Stimulated activated CD4-positive, alpha-beta T cell treated with anti-CD3 and anti-CD28 coated beads, TNF-alpha, amount 100 ng/mL, for 48 hours (primary cell): ENCODE results near the gene ASPSCR1.

Source experiments
- DNase-seq, 3 donors: peaks; one replicate each; pipeline ENCODE4 v3.0.0-alpha.2; 2020; ENCODE audit warnings: low read depth in 3 of 3

Gene ASPSCR1

DNA sequence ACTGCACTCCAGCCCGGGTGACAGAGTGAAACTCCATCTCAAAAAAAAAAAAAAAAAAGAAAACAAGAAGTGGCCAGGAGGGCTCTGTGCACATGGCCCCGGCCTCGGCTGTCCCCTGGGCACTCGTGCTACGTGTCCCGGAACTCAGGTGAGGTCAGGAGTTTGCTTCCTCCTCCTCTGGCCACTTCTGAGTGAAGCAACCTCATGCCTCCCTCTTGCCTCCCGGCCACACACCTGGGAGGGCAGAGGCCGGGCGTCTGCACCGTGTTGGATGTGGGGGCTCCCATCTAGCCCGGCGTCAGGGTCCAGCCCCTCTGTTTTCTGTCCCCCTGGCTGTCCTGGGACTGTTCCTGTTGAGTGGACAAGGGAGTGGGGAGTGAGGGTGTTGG is 22.2 kb downstream of the ASPSCR1 start:
- no peak for DNase-seq

DNA sequence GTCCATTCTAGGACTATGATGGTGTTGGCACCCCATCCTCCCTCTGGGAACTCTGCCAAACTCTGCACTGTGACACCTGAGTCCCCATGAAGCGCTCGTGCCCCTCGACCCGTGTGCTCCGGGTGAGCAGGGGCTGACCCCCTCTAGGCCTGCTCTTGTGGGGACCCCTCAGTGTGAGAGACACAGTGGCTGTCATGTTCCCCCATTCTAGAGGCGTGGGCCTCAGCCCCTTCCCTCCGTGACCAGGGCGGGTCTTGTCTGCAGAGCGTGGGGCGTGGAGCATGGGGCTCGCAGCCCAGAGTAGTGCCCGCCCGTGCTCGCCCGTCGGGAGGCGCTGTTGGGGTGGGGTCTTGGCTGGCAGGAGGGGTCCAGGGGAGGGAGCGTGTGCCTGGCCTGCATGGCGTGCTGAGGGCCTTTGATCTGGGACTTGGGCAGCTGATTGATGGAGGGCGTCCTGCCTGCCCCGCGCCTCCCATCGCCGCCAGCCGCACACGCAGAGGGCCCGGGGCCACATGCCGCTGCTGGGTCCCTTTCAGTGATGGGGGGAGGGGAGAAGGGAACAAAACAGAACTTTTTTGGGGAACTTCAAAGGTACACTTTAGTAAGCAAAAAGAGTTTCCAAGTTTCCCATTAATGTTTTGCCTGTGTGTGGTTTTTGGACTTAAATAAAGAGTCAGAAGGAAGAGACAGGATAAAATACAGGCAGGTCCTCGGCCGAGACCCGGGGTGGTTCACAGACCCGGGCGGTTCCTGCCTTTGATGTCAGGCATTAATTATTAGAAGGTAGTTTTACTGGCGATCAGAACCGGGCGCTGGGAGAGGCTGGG is 22.8 kb downstream of the ASPSCR1 start:
- DNase-seq = no peak

DNA sequence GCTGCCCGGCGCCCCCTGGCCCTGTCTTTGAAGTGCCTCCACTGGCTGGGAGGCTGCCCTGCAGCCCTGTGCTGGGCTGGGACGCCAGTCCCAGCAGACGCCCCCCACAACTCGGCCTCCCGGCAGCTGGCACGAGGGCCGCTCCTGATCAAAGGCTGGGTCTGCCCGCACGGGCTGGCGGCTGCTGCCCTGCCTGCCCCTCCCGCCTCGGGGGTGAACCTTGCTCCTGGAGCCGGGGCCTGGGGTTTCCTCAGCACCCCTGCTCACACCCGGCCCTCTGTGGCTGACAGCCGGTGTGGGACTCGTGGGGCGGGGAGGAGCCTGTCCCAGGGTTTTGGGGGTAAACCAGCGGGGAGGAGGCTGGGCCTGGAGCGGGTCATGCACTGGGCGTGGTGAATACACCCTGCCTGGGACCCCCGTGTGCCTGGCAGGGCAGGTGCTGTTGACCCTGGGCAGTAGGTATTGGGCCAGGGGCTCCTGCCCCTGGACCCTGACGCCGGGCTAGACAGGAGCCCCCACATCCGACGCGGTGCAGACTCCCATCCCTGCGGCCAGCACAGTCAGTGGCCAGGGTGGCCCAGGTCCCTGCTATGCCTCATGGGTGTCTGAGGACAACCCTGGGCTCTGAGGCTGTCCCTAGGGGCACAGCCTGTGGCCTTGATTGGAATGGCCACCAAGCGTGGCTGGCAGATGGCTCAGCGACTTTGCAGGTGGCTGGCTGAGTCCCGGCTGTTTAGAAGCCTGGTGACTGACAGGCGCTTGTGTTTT is 23.6 kb downstream of the ASPSCR1 start:
- no peak for DNase-seq

DNA sequence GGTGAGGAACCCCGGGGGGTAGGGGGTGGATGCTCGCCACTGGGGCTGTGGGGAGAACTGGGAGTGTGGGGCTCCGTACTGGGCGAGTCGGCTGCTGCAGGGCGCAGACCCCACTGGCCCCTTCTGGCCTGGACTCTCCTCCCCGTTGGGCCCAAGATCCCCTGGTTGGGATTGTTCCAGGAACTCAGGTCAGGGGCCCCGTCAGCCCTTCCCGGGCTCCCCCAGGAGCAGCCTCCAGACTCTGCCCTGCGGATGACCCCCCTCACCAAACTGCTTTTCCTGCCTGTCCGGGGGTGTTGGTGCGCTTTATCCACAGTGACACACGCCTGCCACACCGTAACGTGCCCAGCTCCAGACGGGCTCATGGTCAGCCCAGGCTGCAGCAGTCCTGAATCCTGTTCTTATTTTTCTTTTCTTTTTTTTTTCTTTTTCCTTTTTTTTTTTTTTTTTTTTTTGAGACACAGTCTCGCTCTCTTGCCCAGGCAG is 24.2 kb downstream of the ASPSCR1 start:
- DNase-seq = no peak

DNA sequence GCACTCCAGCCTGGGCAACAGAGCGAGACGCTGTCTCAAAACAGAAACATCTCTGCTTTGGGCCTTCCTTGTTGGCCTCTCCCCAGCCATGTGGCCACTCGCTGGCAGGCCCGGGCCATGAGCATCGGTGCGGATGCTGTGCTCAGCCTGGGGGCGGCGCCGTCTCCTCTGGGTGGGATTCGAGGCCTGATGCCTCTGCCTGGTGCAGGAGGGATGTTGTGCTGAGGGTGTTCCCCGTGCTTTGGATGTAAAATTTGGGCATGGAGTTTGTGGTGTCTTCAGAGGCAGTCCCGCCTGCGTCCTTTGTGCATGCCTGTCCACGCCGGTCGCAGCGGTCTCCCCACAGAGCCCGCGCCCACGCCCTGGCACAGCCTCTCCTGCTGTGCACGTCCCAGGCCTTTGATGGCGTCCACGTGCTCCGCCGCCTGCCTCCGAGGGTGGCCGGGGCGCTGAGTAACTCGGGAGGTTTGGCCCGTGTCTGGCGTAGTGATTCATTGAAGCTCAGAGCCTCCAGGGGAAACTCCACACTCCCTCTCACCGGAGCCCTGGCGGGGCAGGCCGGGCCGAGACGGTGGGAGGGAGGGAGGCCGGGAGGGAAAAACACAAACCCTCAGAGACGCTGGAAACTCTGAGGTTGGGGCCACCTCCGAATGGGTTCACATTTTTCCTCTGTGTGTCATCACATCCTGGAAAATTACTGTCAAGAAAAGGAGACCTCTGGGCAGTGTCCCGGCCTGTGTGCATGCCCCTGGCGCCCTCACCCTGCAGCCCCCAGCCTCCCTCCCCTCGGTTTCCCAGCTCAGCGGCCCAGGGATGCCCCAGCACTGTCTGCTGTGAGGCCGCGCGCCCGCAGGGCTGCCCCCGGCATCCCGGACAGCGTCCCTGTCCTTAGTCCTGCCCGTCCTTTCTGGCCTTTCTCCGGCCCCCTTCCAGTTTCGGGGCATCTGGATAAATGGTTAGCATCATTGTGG is 26.3 kb downstream of the ASPSCR1 start:
- DNase-seq = peak in 2 of 3 donors; percentile 15 to 24

DNA sequence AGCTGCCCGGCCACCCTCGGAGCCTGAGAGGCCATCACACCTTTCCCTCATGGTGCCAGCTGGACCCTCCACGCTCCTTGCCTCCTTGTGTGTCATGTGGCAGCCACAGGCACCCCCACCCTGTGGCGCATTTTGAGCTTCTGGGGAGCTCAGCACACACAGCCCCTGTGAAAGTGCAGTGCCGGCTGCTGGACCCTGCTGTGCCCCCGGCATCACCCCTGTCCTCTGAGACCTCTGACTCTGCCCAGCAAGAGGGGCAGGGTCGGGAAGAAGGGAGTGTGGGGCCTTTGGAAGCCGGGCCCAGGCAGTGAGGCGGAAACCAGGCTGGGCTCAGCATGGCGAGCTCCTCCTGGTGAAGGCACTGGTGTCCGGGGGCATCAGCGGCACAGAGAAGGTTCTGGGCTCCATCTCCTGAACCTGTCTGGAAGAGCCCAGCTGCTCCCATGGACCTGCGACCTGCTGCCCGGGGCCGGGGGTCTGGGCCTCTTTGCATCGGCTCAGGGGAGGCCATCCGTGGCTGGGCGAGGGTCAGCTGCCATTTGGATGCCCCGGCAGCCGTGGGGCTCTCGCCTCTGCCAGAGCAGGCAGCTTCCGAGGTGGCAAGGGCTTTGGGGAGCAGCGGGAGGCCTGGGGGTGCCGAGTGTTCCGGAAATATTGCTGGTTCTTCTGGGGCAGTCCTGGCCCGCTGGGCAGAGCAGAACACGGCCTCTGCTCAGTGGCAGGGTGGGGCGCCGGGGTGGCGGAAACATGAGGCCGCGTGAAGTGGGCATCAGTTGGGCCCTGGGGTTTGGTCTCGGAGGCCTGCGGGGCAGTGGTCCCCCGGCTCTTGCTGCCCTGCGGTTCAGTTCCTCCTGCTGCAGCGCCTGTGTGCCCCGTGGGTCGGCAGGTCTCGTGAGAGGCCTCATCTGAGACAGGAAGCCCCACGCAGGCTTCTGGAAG is 27.4 kb downstream of the ASPSCR1 start:
- no peak for DNase-seq

DNA sequence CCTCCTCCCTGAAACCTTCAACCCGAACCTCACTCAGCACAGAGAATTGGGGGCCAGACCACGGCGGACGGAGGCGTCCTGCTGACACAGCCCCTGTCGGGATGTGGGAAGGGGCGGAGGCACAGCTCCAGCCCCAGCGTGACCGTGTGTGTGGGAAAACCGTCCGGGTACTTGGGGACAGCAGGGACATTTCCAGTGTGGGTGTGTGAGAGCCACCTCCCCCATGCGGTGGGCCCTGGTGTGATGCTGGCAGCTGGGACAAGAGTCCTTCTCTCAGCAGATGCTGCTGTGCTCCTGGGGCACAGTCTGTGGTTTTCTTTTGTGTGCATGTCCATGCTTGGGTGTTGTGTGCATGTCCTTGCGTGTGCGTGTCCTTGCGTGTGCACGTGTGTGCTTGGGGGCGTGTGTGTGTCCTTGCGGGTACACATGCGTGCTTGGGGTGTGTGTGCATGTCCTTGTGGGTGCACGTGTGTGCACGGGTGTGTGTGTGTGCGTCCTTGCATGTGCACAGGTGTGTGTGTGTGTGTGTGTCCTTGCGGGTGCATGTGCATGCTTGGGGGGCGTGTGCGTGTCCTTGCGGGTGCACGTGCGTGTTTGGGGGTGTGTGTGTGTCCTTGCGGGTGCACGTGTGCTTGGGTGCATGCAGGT is 28.4 kb downstream of the ASPSCR1 start:
- DNase-seq = no peak

DNA sequence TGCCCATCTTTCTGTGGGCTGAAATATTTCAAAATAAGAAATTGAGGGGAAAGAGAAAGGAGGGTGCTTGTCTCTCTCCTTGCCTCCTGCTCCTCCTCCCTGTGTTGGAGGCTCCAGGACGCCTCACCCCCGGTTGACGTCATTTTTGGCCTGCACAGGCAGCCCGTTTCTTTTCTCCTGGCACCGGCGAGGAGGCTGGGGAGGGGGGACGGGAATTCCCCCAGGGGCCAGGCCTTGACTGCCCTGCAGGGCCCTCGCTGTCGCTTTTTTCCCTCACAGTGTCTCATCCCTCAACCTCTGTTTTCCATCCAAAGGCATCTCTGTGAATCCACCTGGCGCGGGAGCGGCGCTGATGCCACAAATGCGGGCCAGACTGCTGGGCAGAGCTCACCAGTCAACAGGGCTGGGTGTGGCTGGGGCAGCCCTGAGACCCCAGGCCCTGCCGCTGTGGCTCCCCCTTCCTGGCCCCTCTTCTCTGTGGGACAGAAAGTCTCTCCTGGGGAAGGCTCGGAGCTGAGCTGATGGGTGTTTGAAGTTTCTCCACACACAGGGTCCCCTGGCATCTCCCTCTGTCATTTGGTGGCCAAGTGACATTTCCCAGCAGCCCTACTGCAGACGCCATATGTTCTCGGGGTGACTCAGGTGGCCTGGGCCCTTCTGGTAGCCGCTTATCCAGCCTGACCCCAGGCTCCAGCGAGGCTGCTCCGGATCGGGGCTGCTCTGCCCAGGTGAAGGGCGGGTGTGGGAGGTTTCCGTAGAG is 29.2 kb downstream of the ASPSCR1 start:
- no peak for DNase-seq

DNA sequence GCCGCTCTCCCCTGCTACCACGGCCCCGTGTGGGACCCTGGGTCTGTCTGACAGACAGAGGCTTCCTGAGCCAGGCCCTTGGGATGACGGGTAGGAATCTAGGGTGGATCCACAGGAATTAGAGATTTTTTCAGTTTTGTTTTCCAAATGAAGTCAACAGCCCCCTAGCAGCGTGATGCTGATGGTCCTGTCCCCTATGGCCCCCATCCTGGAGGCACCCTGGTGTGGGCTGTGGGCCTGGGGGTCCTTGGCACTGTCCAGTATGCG is 29.7 kb downstream of the ASPSCR1 start:
- DNase-seq = no peak

DNA sequence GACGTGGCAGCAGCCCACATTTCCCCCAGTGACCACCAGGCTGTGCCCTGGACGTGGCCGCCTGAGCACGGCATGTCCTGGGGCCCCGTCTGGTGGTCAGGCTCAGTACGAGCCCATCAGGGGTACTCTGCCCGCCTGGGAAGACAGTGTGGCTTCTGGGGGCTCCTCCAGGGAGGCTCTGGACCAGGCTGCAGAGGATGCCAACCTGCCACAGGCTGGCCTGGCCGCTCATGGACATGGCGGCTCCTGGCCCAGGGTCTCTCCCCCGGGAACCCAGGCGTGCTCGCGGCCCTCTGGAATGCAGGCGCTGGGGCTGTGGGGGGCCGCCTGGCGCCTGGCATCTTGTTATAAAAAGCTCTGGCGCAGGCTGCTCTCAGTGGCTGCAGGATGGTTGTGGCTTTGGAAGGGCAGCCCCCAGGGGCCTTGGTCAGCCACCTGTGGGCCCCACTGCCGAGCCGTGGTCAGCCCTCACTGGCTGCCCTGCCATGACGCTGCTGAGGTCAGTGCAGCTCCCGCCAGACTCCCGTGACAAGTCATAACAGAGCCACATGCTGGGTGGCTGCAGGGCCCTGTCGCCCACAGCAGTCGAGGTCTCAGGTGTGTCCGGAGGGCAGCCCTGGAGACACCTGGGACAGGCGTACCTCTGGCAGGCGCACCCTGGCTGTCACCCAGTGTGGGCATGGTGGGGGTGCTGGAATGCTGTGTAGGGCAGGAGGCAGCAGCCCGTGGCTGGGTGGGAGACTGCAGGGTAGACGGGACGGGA is 30.2 kb downstream of the ASPSCR1 start:
- no peak for DNase-seq

DNA sequence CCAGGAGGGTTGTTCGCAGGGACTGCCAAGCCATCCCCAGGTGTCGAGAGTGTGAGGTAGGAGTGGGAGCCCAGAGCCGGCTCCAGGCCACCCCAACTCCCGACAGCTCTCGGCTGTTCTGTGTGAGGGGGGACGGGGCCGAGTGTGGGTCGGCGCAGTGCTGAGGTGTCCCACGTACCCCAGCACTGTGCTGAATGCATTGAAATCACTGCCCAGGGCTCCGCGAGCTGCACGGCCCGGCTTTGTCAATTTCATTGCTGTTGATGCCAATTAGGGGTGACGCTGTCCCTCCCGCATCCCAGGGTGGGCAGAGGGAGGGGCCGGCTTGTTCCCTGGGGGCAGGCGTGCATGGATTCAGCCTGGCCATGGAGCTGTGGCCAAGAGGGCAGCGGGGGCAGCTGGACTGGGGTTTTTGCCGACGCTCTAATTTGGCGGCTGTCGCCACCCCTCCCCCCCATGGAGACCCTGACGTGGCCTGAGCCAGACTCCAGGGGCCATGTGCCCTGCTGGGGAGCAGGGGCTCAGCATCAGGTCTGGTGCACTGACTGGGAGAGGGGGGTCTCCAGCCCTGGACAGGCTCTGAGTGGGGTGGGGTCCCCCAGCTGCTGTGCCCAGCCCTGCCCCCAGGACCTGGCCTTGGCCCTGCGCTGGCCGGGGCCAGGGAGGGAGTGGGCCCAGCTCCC is 31.0 kb downstream of the ASPSCR1 start:
- DNase-seq = no peak

DNA sequence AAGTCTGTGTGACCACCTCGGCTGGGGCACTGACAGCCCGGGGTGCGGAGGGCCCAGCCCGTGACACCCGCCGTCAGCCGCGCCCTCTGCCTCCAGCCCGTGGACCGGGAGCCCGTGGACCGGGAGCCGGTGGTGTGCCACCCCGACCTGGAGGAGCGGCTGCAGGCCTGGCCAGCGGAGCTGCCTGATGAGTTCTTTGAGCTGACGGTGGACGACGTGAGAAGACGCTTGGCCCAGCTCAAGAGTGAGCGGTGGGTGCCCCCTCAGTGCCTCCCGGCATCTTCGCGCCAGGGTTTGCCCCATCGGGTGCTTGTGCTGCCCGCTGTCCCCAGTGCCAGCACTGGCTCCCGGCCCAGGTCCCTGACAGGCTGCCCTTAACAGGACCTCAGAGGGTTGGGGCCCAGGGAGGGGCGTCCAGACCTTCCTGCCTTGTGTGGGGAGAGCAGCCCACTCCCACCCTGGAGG is 31.5 kb downstream of the ASPSCR1 start:
- DNase-seq = no peak

DNA sequence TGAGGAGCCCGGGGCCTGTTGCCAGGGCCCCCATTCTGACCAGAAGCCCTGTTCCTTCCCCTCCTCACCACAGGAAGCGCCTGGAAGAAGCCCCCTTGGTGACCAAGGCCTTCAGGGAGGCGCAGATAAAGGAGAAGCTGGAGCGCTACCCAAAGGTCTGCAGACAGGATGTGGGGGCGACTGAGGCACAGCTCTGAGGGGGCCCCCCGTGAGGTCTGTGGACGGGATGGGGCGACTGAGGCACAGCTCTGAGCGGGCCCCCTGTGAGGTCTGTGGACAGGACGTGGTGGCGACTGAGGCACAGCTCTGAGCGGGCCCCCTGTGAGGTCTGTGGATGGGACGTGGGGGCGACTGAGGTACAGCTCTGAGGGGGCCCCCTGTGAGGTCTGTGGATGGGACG is 32.0 kb downstream of the ASPSCR1 start:
- DNase-seq = no peak

DNA sequence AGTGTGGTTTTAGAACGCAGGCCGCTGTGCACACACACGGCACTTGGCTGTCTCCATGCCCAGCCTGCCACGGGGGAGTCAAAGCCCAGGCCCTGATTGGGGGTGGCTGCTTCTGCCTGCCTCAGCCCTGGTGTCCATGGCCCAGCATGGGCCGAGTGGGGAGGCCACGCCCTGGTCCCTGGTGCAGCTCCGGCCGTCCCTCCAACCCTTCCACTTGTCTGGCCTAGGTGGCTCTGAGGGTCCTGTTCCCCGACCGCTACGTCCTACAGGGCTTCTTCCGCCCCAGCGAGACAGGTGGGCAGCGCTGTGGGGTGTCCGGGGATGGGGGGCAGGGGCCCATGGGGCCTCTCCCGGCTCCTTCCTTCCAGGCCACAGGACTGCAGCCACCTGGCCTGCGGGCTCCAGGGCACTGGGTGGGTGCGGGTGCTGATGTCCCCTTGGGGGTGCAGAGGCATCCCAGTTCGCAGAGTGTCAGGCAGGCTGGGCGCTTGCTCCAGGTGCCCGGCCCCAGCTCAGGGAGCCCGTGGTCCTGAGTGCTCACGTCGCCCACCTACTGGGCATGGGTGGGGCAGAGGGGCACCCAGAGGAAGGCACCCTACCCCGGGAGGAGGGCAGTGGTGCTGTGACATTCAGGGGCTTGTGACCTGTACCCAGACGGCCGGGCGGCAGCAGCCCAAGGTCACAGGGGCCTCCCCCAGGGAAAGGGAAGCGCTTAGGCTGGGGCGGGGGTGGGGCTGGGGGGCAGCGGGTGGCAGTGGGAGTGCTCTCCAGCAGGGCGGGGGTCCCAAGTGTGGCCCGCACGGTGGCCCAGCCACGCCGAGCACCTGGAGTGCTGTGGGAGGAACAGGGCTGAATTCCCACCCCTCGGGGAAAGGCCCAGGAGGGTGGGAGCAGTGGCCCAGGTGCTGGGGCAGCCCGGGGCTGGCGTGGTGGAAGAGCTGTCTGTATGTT is 33.4 kb downstream of the ASPSCR1 start:
- no peak for DNase-seq

DNA sequence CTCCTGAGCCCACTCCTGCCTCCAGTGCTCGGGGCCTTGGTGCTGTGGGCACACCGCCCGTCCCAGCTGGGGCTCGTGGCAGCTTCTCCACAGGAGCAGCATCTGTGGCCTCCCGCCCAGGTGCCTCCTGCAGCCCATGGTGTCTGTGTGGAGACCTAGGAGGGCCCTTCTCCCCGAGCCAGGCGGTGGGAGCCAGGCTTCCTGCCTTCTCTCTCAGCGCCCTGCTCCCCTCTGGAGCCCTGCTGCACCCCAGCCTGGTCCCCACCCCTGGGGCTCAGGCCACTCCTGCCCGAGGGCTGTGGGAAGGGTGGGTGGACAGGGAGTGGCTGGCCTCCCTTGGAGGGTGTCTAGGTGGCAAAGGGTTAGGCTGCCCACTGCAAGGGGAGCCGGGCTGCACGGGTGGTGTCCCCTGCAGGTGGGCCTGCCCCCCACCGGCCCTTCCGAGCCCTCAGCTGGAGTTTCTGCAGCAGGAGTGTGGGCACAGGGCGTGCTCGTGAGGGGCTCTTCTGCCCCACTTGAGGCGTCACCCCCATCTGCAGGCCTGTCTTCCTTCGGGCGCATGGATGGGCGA is 34.3 kb downstream of the ASPSCR1 start:
- DNase-seq = no peak

DNA sequence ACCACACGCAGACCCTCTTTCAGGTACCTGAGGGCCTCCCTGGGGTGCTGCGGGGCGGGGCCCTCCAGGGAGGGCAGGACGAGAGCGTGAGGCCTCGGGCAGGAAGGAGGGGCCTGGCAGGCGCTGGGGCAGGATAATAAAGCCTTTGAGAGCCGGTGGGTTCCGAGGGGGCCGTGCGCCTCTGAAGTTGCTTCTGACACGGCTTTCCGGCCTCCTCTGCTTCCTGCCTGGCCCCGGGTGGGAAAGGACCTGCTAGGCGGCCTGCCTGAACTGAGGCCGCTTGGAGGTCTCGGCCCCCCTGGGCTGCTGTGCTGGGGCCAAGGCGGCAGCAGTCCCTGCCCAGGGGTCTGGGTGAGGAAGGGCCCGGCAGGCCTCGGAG is 34.8 kb downstream of the ASPSCR1 start:
- DNase-seq = no peak
